NCI-H2196 treated with DMSO at 0.1 percent for 48 hours (cell line): Measurements from ENCODE around the gene UTS2B.
"Not testable (repeated sequence)": the region's sequence is repeated elsewhere in the genome, so short reads cannot be mapped to it uniquely, and the experiment has no call there.

Source experiments
- DNase-seq: peaks from one replicate; lab custom pipeline; 2025; ENCODE audit not compliant: unreplicated experiment; lab: John Stamatoyannopoulos, UW

Gene UTS2B

DNA sequence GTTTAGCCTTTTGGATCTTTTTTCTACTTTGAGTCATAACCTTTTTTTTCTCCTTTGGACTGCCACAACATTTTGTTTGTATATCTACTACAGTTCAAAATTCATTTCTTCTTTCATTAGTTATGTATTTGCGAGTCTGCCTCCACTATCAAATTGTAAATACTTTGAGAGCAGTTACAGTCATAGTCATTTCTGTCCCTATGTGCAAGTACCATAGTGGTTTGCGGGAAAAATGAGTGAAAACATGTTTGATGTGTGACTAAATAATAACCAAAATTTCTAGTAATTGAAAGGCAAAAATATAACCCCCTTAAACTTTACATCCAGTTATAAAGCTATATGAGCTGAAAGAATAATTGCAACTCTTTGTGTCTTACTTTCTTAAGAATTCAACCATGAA lies 46.9 kb downstream of the UTS2B start:
- DNase-seq, result no peak

DNA sequence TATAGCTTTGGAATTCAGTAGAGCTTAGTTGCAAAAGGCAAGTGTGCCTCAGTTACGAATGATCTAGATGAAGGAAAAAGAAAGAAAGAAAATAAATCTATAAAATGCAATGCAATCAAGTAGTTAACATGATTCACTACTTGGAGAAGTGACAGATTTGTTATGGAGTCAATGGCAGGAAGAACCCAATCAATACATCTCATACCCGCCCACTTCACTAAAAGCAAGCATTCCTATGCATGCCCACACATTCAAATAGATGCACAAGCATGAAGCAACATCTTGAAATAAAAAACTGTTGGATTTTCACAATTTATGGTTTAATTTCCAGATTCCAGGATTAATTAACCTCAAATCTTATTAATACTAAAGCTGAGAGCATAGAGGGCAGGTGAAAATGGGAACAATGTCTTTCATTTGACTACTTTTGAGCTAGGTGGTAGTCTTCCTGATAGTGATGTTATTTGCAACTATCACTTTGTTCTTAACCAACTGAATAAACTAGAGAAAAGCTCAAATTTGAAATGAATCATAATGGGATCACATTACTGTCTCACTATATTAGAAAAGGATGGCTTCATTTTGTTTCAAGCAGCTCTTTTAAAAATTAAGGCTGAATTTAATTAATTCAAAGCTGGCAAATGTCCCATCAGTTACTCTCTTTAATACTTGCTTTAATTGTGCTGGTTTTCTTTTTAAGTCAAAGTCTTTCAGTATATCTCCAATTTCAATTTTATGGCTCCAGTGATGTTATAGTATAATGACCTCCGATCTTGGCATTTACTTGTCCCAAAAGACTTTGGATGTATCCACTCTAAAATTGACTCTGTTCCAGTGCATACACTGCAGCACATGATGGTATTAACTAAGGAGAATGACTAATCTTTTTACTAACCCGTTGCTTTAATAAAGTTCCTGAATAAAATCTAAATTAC lies 47.8 kb downstream of the UTS2B start:
- no peak for DNase-seq

- DNase-seq, result no peak
Observed at GRCh38 chr3:191280882-191281281, 49.4 kb downstream of the UTS2B start.

- DNase-seq, result no peak
Observed at GRCh38 chr3:191280111-191280510, 50.2 kb downstream of the UTS2B start.

DNA sequence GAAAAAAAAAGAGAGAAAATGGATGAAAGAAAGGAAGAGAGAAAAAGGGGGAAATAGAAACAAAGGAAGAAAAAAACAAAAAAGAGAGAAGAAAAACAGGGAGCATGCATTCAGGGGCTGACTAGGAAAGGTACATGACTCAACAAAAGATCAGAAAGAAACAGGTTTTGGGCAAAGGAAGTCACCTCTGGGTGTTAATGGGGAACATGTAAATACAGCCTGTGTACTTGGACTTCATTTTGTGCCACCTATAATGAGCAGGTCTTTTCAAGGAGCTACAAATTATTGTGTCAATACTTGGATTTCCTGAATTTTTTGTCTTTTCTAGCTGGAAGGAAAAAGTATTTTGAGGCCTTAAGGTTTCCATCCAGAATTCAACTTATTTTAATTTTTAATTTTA lies 54.6 kb downstream of the UTS2B start:
- DNase-seq, result no peak

DNA sequence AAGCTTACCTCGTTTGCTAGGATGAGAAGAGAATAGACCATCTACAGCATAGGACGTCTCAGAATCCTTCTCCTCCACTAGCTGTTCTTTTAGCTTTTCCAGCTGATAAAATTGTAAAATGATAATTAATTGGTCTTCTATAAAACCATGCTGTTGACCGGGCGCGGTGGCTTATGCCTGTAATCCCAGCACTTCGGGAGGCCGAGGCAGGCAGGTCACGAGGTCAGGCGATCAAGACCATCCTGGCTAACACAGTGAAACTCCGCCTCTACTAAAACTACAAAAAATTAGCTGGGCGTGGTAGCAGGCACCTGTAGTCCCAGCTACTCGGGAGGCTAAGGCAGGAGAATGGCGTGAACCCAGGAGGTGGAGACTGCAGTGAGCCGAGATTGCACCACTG lies 55.1 kb downstream of the UTS2B start:
- not testable (repeated sequence) for DNase-seq

GRCh38 chr3:191269289-191270085 lies 60.8 kb downstream of the UTS2B start:
- no peak for DNase-seq

- no peak for DNase-seq
Observed at GRCh38 chr3:191268737-191269136, 61.6 kb downstream of the UTS2B start.

DNA sequence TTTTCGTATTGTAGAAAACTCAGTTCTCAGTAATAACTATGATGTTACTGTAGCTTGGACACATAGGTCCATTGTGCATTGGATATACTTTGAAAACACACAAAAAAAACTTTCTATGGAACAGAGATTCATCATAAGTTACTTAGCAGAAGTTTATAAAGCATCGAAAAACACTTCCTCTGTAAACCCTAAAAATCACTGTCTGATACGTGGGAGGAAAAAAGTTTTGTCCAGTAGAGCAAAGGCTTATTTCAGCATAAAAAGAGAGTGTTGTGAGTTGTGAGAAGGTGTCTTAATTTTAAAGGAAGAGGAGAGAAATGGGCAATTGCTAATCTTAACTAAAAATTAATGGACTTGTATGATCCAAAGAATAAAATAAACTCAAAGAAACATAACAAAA lies 66.5 kb downstream of the UTS2B start:
- DNase-seq, result no peak

DNA sequence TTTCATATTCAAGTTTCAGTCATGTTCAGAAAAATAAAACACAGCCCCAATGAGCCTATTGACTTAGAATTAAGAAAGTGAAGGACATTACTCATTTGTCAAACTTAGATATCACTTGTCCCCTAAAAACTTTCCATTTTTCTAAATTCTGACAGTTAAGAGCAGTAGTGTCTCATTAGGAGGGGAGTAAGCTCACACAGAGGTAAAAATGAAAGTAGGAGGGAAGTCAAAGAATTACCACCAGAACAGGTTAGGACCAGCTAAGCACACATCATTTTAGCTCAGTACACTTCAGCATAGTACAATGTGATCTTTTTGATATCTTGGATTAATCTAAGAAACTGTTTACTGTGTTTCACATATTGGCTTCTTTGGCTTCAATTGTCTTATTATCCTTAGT lies 67.0 kb downstream of the UTS2B start:
- DNase-seq, result no peak

- no peak for DNase-seq
Observed at GRCh38 chr3:191262650-191263049, 67.7 kb downstream of the UTS2B start.

DNA sequence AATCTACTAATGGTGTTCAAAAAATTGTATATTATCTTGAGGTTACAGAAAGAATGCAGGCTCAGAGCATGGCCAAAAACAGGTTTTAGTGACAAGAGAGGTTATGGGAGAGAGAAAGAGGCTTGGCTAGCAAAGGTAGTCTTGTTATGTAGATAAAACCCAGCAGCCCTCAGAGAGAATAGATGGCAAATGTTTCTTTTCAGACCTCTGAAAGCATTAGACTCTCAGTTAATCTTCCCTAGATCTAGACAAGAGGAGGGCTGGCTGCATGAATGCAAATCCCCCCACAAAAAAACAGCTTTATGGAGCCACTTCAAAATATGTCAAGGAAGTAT lies 69.1 kb downstream of the UTS2B start:
- no peak for DNase-seq

DNA sequence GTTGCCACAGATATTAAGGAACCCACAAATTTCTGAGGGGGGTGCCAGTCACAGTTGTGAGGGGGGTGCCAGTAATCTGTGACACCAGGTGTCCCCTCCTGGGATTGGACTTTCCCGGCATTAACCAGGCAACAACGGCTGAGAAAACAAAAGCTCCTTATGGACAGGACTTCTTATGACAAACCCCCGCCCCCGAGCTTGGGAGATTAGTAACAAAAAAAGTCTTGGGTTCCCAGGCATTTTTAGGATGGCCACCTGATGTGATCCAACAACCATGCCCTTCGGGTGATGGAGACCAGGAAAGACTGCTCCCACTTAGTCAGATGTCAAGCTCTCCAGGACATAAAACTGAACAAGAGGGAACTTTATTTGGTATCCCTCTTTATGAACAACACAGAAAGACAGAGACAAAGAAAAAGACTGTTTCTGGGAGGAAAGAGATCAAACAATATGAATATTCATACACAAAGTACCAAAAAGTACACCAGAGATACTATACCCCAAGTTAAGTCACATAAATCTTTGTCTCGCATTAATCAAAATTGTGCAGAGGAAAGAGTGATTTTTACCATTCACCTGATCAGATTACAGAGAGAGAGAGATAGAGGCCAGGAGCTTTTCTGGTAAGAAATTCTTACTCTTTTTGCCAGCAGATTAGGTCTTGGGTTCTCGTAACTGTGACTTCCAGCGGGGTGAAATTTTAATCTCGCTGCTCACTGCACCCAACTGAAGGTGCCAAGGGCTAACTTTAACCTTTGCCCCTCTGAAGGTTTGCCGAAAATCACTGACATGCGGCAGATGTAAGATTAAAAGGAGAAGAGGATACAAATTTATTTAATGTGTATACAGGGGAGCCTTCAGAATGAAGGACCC lies 69.7 kb downstream of the UTS2B start:
- no peak for DNase-seq

DNA sequence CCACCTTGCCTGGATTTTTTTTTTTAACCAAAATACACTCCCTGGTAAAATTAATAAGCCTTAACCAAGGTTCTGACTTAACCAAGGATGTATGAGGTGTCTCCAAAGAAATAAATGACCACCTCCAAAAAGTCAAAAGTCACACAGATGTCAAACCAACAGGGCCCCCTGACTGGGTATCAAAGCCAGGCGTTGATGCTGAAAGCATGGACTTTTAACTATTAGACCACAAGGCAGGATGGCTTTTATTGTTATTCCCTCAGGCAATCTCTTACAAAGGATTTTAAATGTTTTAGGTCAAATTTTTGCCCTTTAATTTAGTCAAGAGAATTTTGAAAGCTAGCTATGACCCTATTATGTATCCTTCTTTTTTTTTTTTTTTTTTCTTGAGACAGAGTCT lies 70.8 kb downstream of the UTS2B start:
- no peak for DNase-seq

DNA sequence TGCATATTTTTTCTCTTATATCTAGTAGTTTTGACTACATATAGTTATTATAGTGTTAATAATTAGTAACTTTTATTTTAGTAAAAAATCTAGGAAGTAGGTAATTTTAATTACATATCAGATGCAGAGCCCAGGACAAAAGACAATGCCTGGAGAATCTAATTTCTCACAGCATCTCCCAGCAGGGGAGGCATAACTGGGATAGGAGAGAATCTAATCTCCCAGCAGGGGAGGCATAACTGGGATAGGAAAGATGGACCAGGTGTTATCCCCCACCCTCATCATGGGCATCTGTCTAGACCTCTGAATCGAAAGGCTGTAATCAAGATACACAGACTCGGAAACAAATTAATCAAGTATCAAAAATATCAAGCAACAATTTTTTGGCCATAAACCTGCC lies 73.0 kb downstream of the UTS2B start:
- no peak for DNase-seq

- no peak for DNase-seq
Observed at GRCh38 chr3:191256405-191256804, 73.9 kb downstream of the UTS2B start.

DNA sequence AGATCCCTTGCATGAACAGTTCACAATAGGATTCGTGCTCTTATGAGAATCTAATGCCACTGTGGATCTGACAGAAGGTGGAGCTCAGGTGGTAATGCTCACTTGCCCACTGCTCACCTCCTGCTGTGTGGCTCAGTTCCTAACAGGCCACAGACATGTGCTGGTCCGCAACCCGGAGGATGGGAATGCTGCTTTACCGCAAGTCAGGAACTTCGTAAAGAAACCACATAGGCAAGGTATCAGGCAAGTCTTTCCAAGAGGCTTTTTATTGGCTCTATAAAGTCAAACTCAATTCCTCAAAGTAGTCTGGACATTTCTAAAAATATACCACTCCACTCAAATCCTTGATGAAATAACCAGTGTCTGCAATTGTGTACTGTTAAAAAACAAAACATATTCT lies 75.2 kb downstream of the UTS2B start:
- DNase-seq, result no peak

DNA sequence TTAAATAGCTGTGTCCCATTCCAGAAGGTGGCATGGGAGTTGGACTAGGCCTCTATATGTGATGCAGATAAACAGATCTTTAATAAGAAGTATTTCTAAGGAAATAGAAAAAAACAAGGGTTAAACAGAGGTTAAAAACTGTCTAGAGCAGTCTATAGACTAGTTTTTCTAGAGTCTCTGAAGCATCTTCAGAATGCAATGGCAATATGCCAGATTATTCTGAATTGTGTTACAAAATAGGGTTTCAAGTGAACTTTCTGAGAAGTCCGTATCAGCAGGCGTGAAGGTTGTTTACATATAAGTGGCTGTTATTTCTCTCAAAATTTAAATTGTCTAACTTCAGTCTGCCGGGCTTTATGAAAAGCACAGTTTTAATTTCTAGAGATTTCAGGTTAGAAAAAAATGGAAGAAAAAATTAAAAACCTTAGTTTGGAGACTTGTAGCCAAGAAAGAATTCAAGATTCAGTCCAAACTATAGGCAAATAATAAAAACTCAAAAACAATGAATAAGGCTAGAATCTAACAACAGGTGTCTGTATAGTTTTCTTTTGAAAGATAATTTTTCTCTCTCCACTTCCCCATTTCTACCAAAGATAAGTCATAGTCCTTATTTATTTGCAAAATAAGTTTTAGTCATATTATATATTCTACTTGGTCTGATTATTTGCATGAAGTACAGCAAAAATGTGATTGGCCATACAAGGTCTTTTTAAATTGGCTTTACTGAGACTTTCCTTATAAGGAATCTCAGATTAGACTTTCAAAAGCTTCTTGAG lies 76.0 kb downstream of the UTS2B start:
- DNase-seq, result no peak

GRCh38 chr3:191253089-191253799 lies 77.1 kb downstream of the UTS2B start:
- DNase-seq, result no peak

- DNase-seq, result no peak
Observed at GRCh38 chr3:191246630-191247029, 83.7 kb downstream of the UTS2B start.
